Fibroblast of lung (primary cell): ENCODE measurements around the gene ACAN. TPM values are rescaled to one million over a fixed set of nuclear protein-coding genes. Genes with fewer than 3 reads are reported as not detected.

Source experiments
- DNase-seq, 2 donors: peaks; one replicate each; pipeline versions ENCODE4 v3.0.0 to v3.0.0-alpha.2; 2010; ENCODE audit warnings: low read depth in 2 of 2
- H2AFZ ChIP-seq: 2 replicates; pipeline ENCODE4 v1.5.1; 2012; ENCODE audit warnings: low read length, control low read depth, inconsistent platforms
- H3K27ac ChIP-seq: 2 replicates; pipeline ENCODE4 v1.5.1; 2011; ENCODE audit warnings: low read length, control low read depth; ENCODE audit not compliant: insufficient read depth
- H3K27me3 ChIP-seq: 2 replicates; pipeline ENCODE4 v1.5.1; 2011; ENCODE audit warnings: mild to moderate bottlenecking, low read length; ENCODE audit not compliant: control insufficient read depth, insufficient read depth
- H3K36me3 ChIP-seq: 2 replicates; pipeline ENCODE4 v1.5.1; 2011; ENCODE audit warnings: low read length; ENCODE audit not compliant: control insufficient read depth, insufficient read depth
- H3K4me1 ChIP-seq: 2 replicates; pipeline ENCODE4 v1.5.1; 2011; ENCODE audit warnings: low read length; ENCODE audit not compliant: control insufficient read depth, insufficient read depth; ENCODE audit errors: extremely low read depth
- H3K4me2 ChIP-seq: 2 replicates; pipeline ENCODE4 v1.5.1; 2011; ENCODE audit warnings: low read length, control low read depth; ENCODE audit not compliant: insufficient read depth; ENCODE audit errors: extremely low read depth
- H3K4me3 ChIP-seq, 4 experiments: fragments of 200-600 bp in 1 of 4; sonication (generic) in 1 of 4; replicated peaks in 1 of 4; 2 replicates each; pipeline ENCODE4 v1.5.1; 2011 to 2016; ENCODE audit warnings: low read length in 4 of 4, low read depth in 3 of 4, mild to moderate bottlenecking in 3 of 4, control low read depth in 2 of 4, inconsistent platforms in 1 of 4, mixed read lengths in 1 of 4; ENCODE audit not compliant: insufficient read depth in 1 of 4; ENCODE audit errors: control extremely low read depth in 1 of 4
- H3K79me2 ChIP-seq: 2 replicates; pipeline ENCODE4 v1.5.1; 2012; ENCODE audit warnings: mild to moderate bottlenecking, low read length, inconsistent platforms; ENCODE audit not compliant: control insufficient read depth, insufficient read depth
- H3K9ac ChIP-seq: 2 replicates; pipeline ENCODE4 v1.5.1; 2011; ENCODE audit warnings: mild to moderate bottlenecking, low read length, control low read depth; ENCODE audit not compliant: insufficient read depth
- H3K9me3 ChIP-seq: 2 replicates; pipeline ENCODE4 v1.5.1; 2012; ENCODE audit warnings: low read depth, low read length; ENCODE audit not compliant: control insufficient read depth, insufficient read depth
- H4K20me1 ChIP-seq: 2 replicates; pipeline ENCODE4 v1.5.1; 2011; ENCODE audit warnings: low read length; ENCODE audit not compliant: control insufficient read depth, insufficient read depth; ENCODE audit errors: extremely low read depth
- CTCF ChIP-seq, 2 donors: IDR thresholded peaks in 1 of 2; conservative IDR thresholded peaks in 1 of 2; 1 replicate in 1 of 2; 2 replicates in 1 of 2; pipeline ENCODE4 v1.5.1; 2011 to 2012; ENCODE audit warnings: low read length in 2 of 2, control low read depth in 1 of 2, inconsistent platforms in 1 of 2, low read depth in 1 of 2, mild to moderate bottlenecking in 1 of 2
- EZH2 ChIP-seq: IDR thresholded peaks from 2 replicates; pipeline ENCODE4 v1.5.1; 2012; ENCODE audit warnings: low read length, control low read depth, mild to moderate bottlenecking; ENCODE audit errors: missing control alignments
- polyA plus RNA-seq, 2 donors: library from polyadenylated mRNA; depleted of rRNA in 1 of 2; stranded (reverse) in 1 of 2; unstranded in 1 of 2; fragments of >200 nt; gene quantifications; 2 replicates each; pipeline ENCODE4 v1.2.1, GENCODE V29; 2011 to 2012; ENCODE audit warnings: missing spikeins in 1 of 2
- total RNA-seq: library from RNA; depleted of rRNA; stranded (reverse); fragments of >200 nt; gene quantifications from 2 replicates; pipeline ENCODE4 v1.2.1, GENCODE V29; 2014

The ACAN gene
- total and polyA plus RNA-seq, 2 donors (not counting 1 experiment from before 2014, with no cell fraction given), result under 0.01 to 3.0 TPM

DNA sequence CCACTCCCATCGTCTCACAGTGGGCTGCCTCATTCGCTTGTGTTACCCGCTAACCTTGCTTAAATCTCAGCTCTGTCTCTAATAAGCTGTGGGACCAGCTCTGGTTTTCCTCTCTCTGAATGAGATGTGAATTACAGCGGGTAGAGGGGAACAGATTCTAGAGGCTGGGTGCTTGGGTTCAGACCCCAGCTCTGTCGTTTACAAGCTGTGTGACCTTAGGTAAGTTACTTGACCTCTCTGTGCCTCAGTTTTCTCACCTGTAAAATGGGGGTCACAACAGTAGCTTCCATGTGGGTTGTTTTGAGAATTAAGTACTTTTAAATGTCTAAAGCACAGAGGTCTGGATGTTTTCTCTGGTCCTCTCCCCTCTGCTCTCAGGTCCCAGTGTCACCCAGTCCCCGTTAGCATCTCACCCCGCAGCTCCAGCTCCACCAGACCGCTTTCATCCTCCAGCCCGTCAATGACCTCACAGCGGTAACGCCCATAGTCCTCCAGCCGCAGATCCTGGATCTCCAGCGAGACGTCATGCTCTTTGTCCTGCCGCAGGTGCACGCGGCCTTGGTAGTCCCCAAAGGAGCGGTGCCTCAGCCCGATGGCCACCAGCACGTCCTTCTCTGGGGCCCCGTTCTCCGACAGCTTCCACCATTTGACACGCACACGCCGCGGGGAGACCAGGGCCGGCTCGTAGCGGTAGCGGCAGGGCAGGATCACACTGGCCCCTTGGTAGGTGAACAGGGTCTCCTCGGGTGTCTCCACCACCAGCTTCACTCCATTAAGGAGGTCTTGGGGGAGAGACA is 77.9 kb downstream of the ACAN start:
- H3K4me2 ChIP-seq, result no peak overlapping the region
- no peak for TF ChIP-seq EZH2
- no peak for TF ChIP-seq CTCF (conservative IDR thresholded peaks at IDR 0.05 in 1 of 2, IDR thresholded peaks at IDR 0.05 in 1 of 2; ENCODE audit: low read depth in 1 of 2, low read length in 2 of 2)
- no peak overlapping the region for H3K4me3 ChIP-seq
- H3K36me3 ChIP-seq, result peaks cover 1% of the 10 kb centered on the region
- no peak overlapping the region for H3K27ac ChIP-seq
- H3K27me3 ChIP-seq, result no peaks in the 10 kb centered on the region
- no peaks in the 10 kb centered on the region for H3K79me2 ChIP-seq
- H3K4me1 ChIP-seq, result no peaks in the 10 kb centered on the region
- H4K20me1 ChIP-seq, result no peaks in the 10 kb centered on the region
- no peak for DNase-seq
- H3K9ac ChIP-seq, result no peak overlapping the region
- H3K9me3 ChIP-seq, result no peaks in the 10 kb centered on the region
- H2AFZ ChIP-seq, result no peak overlapping the region

- Histone ChIP-seq H2AFZ (no peak overlapping the region), H3K36me3 (peaks cover 1% of the 10 kb centered on the region), H3K9ac (no peak overlapping the region), H3K27me3 (no peaks in the 10 kb centered on the region), H3K4me2 (no peak overlapping the region), H4K20me1 (no peaks in the 10 kb centered on the region), H3K4me3 (no peak overlapping the region), H3K79me2 (no peaks in the 10 kb centered on the region), H3K27ac (no peak overlapping the region), H3K9me3 (no peaks in the 10 kb centered on the region), H3K4me1 (no peaks in the 10 kb centered on the region)
- TF ChIP-seq EZH2 (no peak), CTCF (conservative IDR thresholded peaks at IDR 0.05 in 1 of 2, IDR thresholded peaks at IDR 0.05 in 1 of 2; ENCODE audit: low read depth in 1 of 2, low read length in 2 of 2) (no peak)
- DNase-seq, result no peak
Observed at GRCh38 chr15:88881775-88882174, 78.5 kb downstream of the ACAN start.

DNA sequence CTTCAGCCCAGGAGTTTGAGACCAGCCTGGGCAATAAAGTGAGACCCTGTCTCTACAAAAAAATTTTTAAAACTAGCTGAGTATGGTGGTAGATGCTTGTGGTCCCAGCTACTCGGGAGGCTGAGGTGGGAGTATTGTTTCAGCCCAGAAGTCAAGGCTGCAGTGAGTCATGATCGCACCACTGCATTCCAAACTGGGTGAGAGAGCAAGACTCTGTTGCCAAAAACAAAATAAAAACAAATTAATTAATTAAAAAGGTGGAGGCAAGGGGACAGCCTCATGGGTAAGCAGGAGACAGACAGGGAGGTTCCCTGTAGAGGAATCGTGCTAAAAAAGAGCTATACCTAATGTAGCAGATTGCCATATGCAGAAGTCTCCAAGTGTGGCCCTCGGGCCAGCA is 79.5 kb downstream of the ACAN start:
- no peaks in the 10 kb centered on the region for H4K20me1 ChIP-seq
- H2AFZ ChIP-seq, result no peak overlapping the region
- H3K79me2 ChIP-seq, result no peaks in the 10 kb centered on the region
- no peak overlapping the region for H3K4me3 ChIP-seq
- H3K9ac ChIP-seq, result no peak overlapping the region
- no peak overlapping the region for H3K27ac ChIP-seq
- peak; percentile 39 to 73 for DNase-seq
- no peak for TF ChIP-seq EZH2
- no peak for TF ChIP-seq CTCF (conservative IDR thresholded peaks at IDR 0.05 in 1 of 2, IDR thresholded peaks at IDR 0.05 in 1 of 2; ENCODE audit: low read depth in 1 of 2, low read length in 2 of 2)
- H3K27me3 ChIP-seq, result no peaks in the 10 kb centered on the region
- no peak overlapping the region for H3K4me2 ChIP-seq
- no peaks in the 10 kb centered on the region for H3K4me1 ChIP-seq
- H3K36me3 ChIP-seq, result peaks cover 1% of the 10 kb centered on the region
- no peaks in the 10 kb centered on the region for H3K9me3 ChIP-seq
